ENCODE measurements around the gene DCC. TPM values are rescaled to one million over a fixed set of nuclear protein-coding genes. Genes with fewer than 3 reads are reported as not detected.

DCC gene
- total RNA-seq, 1 donor from 2014 or later: 0.24 TPM

DNA sequence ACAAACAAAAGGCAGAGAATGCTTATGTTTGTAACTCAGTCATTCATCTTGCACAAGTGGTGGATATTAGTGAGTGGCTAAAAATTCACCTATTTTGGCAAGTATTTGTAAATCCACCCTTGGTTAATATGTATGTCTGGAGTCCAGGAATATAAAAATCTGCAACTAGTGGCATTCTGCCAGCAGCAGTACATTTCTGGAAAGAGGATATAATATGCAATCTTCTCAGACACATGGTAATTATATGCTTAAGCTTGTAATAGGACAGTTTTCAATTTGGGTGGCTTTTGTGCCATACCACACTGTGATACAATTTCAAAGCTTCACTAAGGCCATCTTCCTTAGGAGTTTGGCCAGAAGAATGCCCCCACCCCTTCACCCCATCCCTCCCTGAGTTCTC is 1191.2 kb downstream of the DCC start:
- TF ChIP-seq CTCF (IDR thresholded peaks at IDR 0.05): no peak
- no peak overlapping the region for H3K4me3 Mint-ChIP-seq (ENCODE audit: unreplicated experiment)
- no peaks in the 10 kb centered on the region for H3K9me3 Mint-ChIP-seq (ENCODE audit: unreplicated experiment)
- H3K36me3 Mint-ChIP-seq (ENCODE audit: unreplicated experiment): no peaks in the 10 kb centered on the region
- H3K4me1 Mint-ChIP-seq (ENCODE audit: unreplicated experiment): no peaks in the 10 kb centered on the region
- no peaks in the 10 kb centered on the region for H3K27me3 Mint-ChIP-seq (ENCODE audit: unreplicated experiment)
- no peak for DNase-seq (ENCODE audit: extremely low spot score, unreplicated experiment)
- H3K27ac Mint-ChIP-seq (ENCODE audit: unreplicated experiment): no peak overlapping the region

- TF ChIP-seq CTCF (IDR thresholded peaks at IDR 0.05): no peak
- H3K4me1 Mint-ChIP-seq (ENCODE audit: unreplicated experiment): no peaks in the 10 kb centered on the region
- H3K4me3 Mint-ChIP-seq (ENCODE audit: unreplicated experiment): no peak overlapping the region
- no peak for DNase-seq (ENCODE audit: extremely low spot score, unreplicated experiment)
- no peaks in the 10 kb centered on the region for H3K27me3 Mint-ChIP-seq (ENCODE audit: unreplicated experiment)
- no peaks in the 10 kb centered on the region for H3K36me3 Mint-ChIP-seq (ENCODE audit: unreplicated experiment)
- H3K9me3 Mint-ChIP-seq (ENCODE audit: unreplicated experiment): no peaks in the 10 kb centered on the region
- no peak overlapping the region for H3K27ac Mint-ChIP-seq (ENCODE audit: unreplicated experiment)
These were observed 1191.9 kb downstream of the DCC start for GRCh38 chr18:53531896-53532295.

GRCh38 chr18:53534203-53534602 is 1194.2 kb downstream of the DCC start:
- H3K27ac Mint-ChIP-seq (ENCODE audit: unreplicated experiment): no peak overlapping the region
- H3K9me3 Mint-ChIP-seq (ENCODE audit: unreplicated experiment): no peaks in the 10 kb centered on the region
- no peak for TF ChIP-seq CTCF (IDR thresholded peaks at IDR 0.05)
- H3K27me3 Mint-ChIP-seq (ENCODE audit: unreplicated experiment): no peaks in the 10 kb centered on the region
- H3K36me3 Mint-ChIP-seq (ENCODE audit: unreplicated experiment): no peaks in the 10 kb centered on the region
- H3K4me1 Mint-ChIP-seq (ENCODE audit: unreplicated experiment): no peaks in the 10 kb centered on the region
- no peak for DNase-seq (ENCODE audit: extremely low spot score, unreplicated experiment)
- no peak overlapping the region for H3K4me3 Mint-ChIP-seq (ENCODE audit: unreplicated experiment)

DNA sequence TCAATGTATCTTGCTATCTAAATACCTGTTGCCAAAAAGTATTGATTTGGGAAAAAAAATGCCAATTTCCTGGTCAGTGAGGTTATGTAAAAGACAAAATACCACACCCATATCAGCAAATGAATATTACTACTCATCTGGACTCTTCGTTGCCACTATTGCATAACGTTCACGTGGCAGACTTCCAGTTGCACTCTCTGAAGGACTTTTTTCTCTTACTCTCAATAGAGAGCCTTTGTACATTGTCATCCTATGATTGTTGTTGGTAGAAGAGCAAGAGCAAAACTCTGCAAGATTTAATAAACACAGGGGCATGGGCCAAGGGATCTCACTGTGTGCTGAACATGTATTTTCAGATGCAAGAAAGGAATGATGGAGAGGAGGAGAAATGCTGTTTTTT is 1194.7 kb downstream of the DCC start:
- no peaks in the 10 kb centered on the region for H3K27me3 Mint-ChIP-seq (ENCODE audit: unreplicated experiment)
- DNase-seq (ENCODE audit: extremely low spot score, unreplicated experiment): no peak
- H3K27ac Mint-ChIP-seq (ENCODE audit: unreplicated experiment): no peak overlapping the region
- no peaks in the 10 kb centered on the region for H3K9me3 Mint-ChIP-seq (ENCODE audit: unreplicated experiment)
- no peaks in the 10 kb centered on the region for H3K4me1 Mint-ChIP-seq (ENCODE audit: unreplicated experiment)
- H3K4me3 Mint-ChIP-seq (ENCODE audit: unreplicated experiment): no peak overlapping the region
- no peaks in the 10 kb centered on the region for H3K36me3 Mint-ChIP-seq (ENCODE audit: unreplicated experiment)
- TF ChIP-seq CTCF (IDR thresholded peaks at IDR 0.05): no peak

GRCh38 chr18:53536908-53537307 is 1196.9 kb downstream of the DCC start:
- H3K27ac Mint-ChIP-seq (ENCODE audit: unreplicated experiment): no peak overlapping the region
- H3K9me3 Mint-ChIP-seq (ENCODE audit: unreplicated experiment): no peaks in the 10 kb centered on the region
- TF ChIP-seq CTCF (IDR thresholded peaks at IDR 0.05): no peak
- no peaks in the 10 kb centered on the region for H3K27me3 Mint-ChIP-seq (ENCODE audit: unreplicated experiment)
- H3K36me3 Mint-ChIP-seq (ENCODE audit: unreplicated experiment): no peaks in the 10 kb centered on the region
- DNase-seq (ENCODE audit: extremely low spot score, unreplicated experiment): no peak
- no peak overlapping the region for H3K4me3 Mint-ChIP-seq (ENCODE audit: unreplicated experiment)
- no peaks in the 10 kb centered on the region for H3K4me1 Mint-ChIP-seq (ENCODE audit: unreplicated experiment)
